NB4 (cell line): ENCODE data around the gene RBM19.

Source experiments
- CTCF ChIP-seq: IDR thresholded peaks from one replicate; pipeline ENCODE4 v1.5.1; 2012; ENCODE audit warnings: low read depth, low read length
- MAX ChIP-seq: IDR thresholded peaks from 2 replicates; pipeline ENCODE4 v1.6.1; 2011; ENCODE audit warnings: low read depth, low read length
- POLR2A ChIP-seq: IDR thresholded peaks from 2 replicates; pipeline ENCODE4 v1.6.1; 2011; ENCODE audit warnings: mild to moderate bottlenecking; ENCODE audit not compliant: insufficient read length; ENCODE audit errors: extremely low read depth

- TF ChIP-seq CTCF (no peak), POLR2A (no peak), MAX (no peak)
Measured at GRCh38 chr12:113798552-113798951, 167.6 kb downstream of the RBM19 start.
